GM18868 (cell line): ENCODE results near the gene CNTNAP2.
"Not testable (repeated sequence)": the region's sequence is repeated elsewhere in the genome, so short reads cannot be mapped to it uniquely, and the experiment has no call there.

Source experiments
- ATAC-seq: cut with Tn5 transposase; IDR thresholded peaks from one replicate; pipeline ENCODE4 v1.9.1; 2021; ENCODE audit warnings: mild to moderate bottlenecking, moderate library complexity; ENCODE audit not compliant: unreplicated experiment

The CNTNAP2 gene

DNA sequence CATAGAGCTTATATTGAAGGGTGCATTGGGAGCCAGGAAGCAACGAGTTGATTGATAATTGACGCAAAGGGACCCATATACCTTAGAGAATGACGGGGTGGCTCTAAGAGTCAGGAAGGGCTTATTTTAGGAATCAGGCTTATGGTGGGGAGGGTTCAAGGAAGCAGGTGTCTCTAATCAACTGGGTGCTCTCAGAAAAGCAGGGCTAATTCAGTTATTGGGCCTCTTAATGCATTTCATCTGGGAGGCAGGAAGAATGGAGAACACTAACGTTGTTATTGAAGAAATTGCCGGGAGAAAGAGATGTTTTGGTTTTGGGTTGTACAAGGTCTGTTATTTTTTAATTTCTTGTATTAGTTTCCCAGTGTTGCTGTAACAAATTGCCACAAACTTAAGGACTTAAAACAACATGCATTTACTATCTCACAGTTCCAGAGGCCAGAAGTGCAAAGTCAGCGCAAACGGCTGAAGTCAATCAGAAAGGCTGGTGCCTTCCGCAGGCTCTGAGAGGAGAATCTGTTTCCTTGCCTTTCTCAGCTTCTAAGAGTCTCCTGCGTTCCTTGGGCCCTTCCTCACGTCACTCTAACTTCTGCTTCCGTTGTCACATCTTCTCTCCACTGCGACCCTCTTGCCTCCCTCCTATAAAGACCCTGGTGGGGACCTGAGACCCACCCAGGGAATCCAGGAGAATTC is 2145.5 kb downstream of the CNTNAP2 start:
- peak; percentile 9 for ATAC-seq

GRCh38 chr7:148262721-148263229 is 2146.2 kb downstream of the CNTNAP2 start:
- ATAC-seq: peak; percentile 68

- ATAC-seq: peak; percentile 67
These were observed 2148.4 kb downstream of the CNTNAP2 start for GRCh38 chr7:148264933-148265557.

- no peak for ATAC-seq
These were observed 2149.3 kb downstream of the CNTNAP2 start for GRCh38 chr7:148265896-148266295.

- no peak for ATAC-seq
These were observed 2150.2 kb downstream of the CNTNAP2 start for GRCh38 chr7:148266795-148267194.

- ATAC-seq: no peak
These were observed 2154.0 kb downstream of the CNTNAP2 start for GRCh38 chr7:148270576-148270975.

- ATAC-seq: no peak
These were observed 2157.5 kb downstream of the CNTNAP2 start for GRCh38 chr7:148274118-148274517.

DNA sequence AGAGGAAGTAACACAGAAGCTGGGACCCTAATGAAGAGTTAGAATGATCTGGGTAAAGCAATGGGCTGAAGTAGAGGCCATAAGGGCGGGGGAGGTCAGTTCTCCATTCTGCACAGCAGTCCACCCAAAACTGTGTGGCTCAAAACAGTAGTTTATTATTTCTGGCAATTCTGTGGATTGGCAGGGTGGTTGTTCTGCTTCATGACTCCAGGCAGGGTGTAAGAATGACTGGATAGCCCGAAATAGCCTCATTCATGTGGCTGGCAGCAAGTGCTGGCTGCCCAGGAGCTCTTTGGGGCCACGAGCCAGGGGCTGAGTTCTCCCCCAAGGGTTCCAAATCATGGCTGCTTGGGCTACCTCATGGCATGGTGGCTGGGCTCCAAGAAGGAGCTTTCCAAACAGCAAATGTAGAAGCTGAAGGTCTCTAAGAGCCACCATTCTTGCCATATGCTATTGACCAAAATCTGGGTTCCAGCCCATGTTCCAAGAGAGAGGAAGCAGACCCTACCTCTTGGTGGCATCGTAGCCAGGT is 2158.8 kb downstream of the CNTNAP2 start:
- ATAC-seq: no peak

GRCh38 chr7:148276314-148277041 is 2159.9 kb downstream of the CNTNAP2 start:
- ATAC-seq: peak; percentile 77

DNA sequence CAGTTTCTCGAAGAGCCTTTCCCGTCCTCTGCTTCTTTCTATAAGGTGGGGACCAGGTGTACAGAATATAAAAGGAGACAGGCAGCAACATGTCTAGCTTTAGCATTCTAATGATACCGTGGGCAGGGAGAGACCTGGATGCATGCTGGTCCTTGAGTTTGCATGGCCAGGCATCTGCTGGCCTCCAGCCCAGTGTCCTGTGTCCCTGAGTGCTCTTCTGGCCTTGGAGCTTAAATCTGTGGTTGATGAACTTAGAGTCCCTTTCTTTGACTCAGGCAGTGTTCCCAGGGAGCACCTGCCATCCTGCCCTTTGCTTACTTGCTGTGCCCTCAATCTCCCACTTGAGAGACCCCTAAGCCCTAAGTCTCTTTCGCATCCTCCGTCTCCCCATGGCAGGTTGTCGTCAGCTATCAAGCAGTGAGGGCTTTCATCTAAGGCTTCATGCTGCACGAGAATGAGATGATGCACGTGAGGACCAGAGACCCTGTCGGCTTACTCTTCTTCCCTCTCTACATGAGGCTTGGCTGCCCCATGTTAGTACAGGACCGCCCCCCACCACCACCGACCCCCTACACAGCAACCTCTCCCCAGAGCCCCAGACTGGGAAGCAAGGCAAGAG is 2160.6 kb downstream of the CNTNAP2 start:
- ATAC-seq: no peak

DNA sequence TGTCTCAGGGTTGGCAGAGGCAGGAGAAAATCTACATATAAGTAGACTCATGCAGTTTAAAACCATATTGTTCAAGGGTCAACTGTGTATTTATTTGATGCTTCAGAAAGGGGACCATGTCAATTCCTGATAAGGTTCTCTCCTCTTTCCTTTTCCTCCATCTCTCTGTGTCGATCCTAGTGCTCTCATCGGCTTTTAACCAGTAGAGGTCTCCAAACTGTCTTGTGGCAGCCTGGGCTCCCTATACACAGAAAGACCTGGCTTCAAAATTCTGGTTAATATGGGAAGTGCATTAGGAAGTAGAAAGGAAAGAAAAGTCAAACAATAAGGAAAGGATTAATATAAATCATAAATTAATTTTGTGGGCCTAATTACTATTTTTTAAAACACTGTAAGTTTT is 2169.5 kb downstream of the CNTNAP2 start:
- no peak for ATAC-seq

GRCh38 chr7:148287538-148287937 is 2170.9 kb downstream of the CNTNAP2 start:
- no peak for ATAC-seq

GRCh38 chr7:148288592-148289151 is 2172.1 kb downstream of the CNTNAP2 start:
- no peak for ATAC-seq

- ATAC-seq: peak; percentile 95
These were observed 2173.0 kb downstream of the CNTNAP2 start for GRCh38 chr7:148289630-148290029.

DNA sequence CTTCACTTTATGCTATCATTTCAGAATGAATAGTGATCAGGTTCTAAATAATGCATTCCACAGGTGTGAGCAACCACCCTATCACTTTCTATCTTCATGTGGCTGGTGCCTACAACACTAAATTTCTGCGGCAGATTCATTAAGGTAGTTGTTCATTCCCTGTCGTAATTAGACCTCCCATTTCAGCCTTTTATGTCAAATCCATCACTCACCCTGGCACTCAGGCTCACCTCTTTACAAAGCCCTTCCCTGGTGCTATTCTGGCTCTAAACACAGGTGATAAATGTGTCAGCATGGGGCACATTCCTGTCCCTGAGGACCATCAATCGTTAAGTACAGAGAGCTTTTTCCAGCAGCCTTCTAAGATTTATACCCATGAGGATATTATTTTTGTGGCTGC is 2173.9 kb downstream of the CNTNAP2 start:
- no peak for ATAC-seq

DNA sequence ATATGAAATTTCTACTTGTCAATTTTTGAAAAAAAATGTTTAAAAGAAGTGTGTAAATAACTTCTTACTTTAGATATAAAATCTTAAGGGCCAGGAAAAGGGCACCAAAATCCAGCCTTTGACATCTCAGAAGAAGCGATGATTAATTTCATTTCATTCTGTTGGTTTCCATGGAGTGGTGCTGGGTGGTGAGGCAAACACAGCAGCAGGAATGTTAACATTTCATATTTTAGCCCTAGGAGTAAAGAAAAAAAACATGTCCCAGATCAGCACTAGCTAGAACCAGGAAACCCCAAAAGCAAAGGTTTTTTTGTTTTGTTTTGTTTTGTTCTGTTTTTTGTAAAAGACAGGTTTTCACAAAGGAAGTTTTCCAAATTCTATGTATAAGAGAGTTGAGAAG is 2175.2 kb downstream of the CNTNAP2 start:
- ATAC-seq: no peak

DNA sequence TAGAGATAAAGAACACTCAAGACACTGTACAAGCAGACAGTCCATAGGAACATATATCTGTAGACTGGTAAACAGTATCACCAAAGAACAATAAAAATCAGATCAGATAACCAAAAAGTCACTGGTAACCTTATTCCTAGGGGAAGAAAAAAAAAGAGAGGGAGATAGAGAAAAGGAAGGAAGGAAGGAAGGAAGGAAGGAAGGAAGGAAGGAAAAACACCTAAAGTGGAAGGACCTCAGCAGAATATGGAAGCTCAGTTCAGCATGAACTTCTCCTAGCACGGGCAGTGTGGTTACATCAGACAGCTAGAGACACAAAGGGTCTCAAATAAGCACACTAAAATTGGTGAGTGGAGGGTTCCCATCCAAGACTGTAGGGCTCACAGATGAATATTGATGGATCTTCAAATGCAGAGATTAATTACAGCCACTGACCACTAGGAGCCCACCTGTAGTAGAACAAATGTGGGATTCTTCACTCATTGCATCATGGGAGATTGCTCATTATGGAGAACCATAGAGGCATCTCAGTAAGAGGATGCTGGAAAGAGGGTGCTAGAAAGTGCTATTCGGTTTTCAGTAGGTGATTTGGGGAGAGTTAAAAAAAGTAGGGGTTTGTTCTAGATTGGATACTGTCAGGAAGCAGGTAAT is 2180.5 kb downstream of the CNTNAP2 start:
- ATAC-seq: no peak

GRCh38 chr7:148298768-148299167 is 2182.2 kb downstream of the CNTNAP2 start:
- ATAC-seq: not testable (repeated sequence)

DNA sequence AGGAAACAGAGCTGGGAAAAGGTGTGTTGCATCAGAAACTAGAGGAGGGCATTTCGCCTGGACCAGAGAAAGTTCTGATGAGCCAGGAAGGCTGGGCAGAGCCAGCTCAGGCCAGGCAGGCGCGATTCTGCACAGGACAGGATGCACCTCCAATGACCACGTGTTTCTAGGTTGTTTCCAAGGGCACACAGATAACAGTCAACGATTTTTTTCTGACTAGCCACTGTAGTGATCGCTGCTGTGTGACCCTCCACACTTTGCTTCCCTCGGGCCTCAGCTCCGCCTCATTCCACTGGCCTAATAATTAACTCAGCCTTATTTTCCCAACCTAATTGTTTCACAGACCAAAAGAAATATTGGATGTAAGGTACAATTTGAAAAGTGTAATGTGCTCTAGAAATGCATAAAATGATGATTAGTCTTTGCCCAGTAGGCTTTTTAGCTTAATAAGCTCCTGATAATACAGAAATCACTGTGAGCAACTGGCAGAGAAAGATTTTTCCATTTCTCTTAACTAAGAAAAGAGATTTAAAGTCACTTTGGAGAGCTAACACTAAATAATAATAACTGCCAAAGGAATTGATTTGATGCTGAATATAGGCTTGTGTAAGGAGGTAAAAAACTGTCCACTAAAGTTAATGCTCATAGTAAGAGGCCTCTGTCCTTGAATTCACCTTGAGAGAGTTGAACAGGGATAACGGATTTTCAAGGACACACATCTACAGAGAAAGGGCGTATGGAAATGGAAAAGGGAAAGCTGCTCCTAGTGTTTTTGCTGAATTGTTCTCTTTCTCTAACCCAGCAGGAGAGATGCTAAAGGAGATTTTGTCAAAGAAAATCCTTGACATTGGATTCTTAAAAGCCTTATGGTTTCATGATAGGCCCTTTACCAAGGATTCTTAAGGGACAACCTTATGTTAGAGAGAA is 2183.0 kb downstream of the CNTNAP2 start:
- ATAC-seq: no peak
